Spleen (tissue), 11 donors: Measurements from ENCODE around the gene FYN. TPM values are rescaled to one million over a fixed set of nuclear protein-coding genes. Genes with fewer than 3 reads are reported as not detected.

Experiments used
- DNase-seq: peaks from one replicate; pipeline ENCODE4 v3.0.0-alpha.2; 2020
- H3K27ac ChIP-seq, 8 donors: fragments of 200-600 bp; sonication (generic) in 7 of 8; 1 replicate in 4 of 8; 2 replicates in 4 of 8; pipeline versions ENCODE4 v1.5.0 to v1.8.0; 2016 to 2021; ENCODE audit warnings: inconsistent platforms in 4 of 8, mild to moderate bottlenecking in 4 of 8, moderate library complexity in 1 of 8
- H3K27me3 ChIP-seq, 7 donors: fragments of 200-600 bp; sonication (generic) in 6 of 7; replicated peaks in 1 of 7; 1 replicate in 4 of 7; 2 replicates in 3 of 7; pipeline versions ENCODE4 v1.5.0 to v1.8.0; 2016 to 2021; ENCODE audit warnings: inconsistent platforms in 3 of 7, mild to moderate bottlenecking in 1 of 7
- H3K36me3 ChIP-seq, 6 donors: fragments of 200-600 bp; sonication (generic) in 5 of 6; 1 replicate in 4 of 6; 2 replicates in 2 of 6; pipeline versions ENCODE4 v1.5.0 to v1.8.0; 2016 to 2021; ENCODE audit warnings: inconsistent platforms in 2 of 6
- H3K4me1 ChIP-seq, 6 donors: fragments of 200-600 bp; sonication (generic) in 5 of 6; 1 replicate in 3 of 6; 2 replicates in 3 of 6; pipeline versions ENCODE4 v1.5.0 to v1.8.0; 2016 to 2021; ENCODE audit warnings: inconsistent platforms in 3 of 6
- H3K4me3 ChIP-seq, 8 donors: fragments of 200-600 bp; sonication (generic) in 7 of 8; 1 replicate in 4 of 8; 2 replicates in 4 of 8; pipeline versions ENCODE4 v1.5.0 to v1.8.0; 2016 to 2021; ENCODE audit warnings: inconsistent platforms in 4 of 8, mild to moderate bottlenecking in 4 of 8, moderate library complexity in 2 of 8
- H3K9me3 ChIP-seq, 8 donors: fragments of 200-600 bp; sonication (generic) in 7 of 8; 1 replicate in 4 of 8; 2 replicates in 4 of 8; pipeline versions ENCODE4 v1.5.0 to v1.8.0; 2016 to 2021; ENCODE audit warnings: inconsistent platforms in 4 of 8
- POLR2A ChIP-seq, 3 donors: fragments of 450-650 bp; IDR thresholded peaks; one replicate each; pipeline ENCODE4 v1.5.1; 2017; ENCODE audit warnings: antibody characterized with exemption in 3 of 3, mild to moderate bottlenecking in 1 of 3
- POLR2AphosphoS5 ChIP-seq, 3 donors: sonication (generic); formaldehyde crosslinking; IDR thresholded peaks; one replicate each; pipeline ENCODE4 v1.5.1; 2017; ENCODE audit warnings: antibody characterized with exemption in 3 of 3
- WGBS, 5 donors: extraction: QIAGEN DNeasy Blood & Tissue Kit in 3 of 5; methylation state at CpG; one replicate each; pipeline versions ENCODE4 v1.1.5 to v1.1.7; 2013 to 2018; 5-methylcytosine and 5-hydroxymethylcytosine counted together
- intact Hi-C: fragments of 100-400 bp; cut with DNase I; formaldehyde crosslinking; loops from one replicate; pipeline ENCODE4 v1.15.0; 2023; ENCODE audit warnings: low total_unique reads
- polyA plus RNA-seq, 3 donors: library from polyadenylated mRNA; stranded (reverse); fragments of 200-250 nt; gene quantifications; one replicate each; pipeline ENCODE4 v1.2.1, GENCODE V29; 2013
- total RNA-seq, 7 donors: library from RNA; depleted of rRNA in 3 of 7; stranded (reverse); fragments of >200 nt in 3 of 7; fragmentation: NEBNext Ultra II Directional in 4 of 7; extraction: Animal tissue kit (Norgen Biotek cat#: 25700) in 4 of 7; gene quantifications; one replicate each; pipeline versions ENCODE4 v1.1.0 to v1.2.1, GENCODE V29; 2016 to 2021
- TF ChIP-seq, protein P1 (sequence below), 11 experiments: fragments of 200-600 bp in 7 of 11; fragments of 450-650 bp in 4 of 11; sonication (generic) in 4 of 11; IDR thresholded peaks in 8 of 11; conservative IDR thresholded peaks in 3 of 11; 1 replicate in 7 of 11; 2 replicates in 4 of 11; pipeline versions ENCODE4 v1.4.0 to v1.8.0; 2016 to 2021; ENCODE audit warnings: antibody characterized with exemption in 11 of 11, inconsistent platforms in 4 of 11, mild to moderate bottlenecking in 1 of 11
- donor health status: healthy with polysubstance abuse.
- donor health status: DM: no; HTN: no; CAD: no; lungs with moderate emphysema.
- donor health status: DM: no; HTN: no; CAD: no.
- donor health status: Bipolar disorder and iron deficiency.
- donor health status: healthy.
- donor health status: DM: no; HTN: no; CAD: no.
- donor health status: DM: yes; HTN: yes; CAD: no.

Gene FYN
- total and polyA plus RNA-seq, 10 donors: 56.6 to 409 (median 205) TPM

- H3K4me1 ChIP-seq: peaks cover 0 to 39% (median 8%) of the 10 kb centered on the region in 6 donors
- no peak for DNase-seq
- no peaks in the 10 kb centered on the region for H3K9me3 ChIP-seq
- no peaks in the 10 kb centered on the region for H3K27me3 ChIP-seq
- TF ChIP-seq, protein P1, sequence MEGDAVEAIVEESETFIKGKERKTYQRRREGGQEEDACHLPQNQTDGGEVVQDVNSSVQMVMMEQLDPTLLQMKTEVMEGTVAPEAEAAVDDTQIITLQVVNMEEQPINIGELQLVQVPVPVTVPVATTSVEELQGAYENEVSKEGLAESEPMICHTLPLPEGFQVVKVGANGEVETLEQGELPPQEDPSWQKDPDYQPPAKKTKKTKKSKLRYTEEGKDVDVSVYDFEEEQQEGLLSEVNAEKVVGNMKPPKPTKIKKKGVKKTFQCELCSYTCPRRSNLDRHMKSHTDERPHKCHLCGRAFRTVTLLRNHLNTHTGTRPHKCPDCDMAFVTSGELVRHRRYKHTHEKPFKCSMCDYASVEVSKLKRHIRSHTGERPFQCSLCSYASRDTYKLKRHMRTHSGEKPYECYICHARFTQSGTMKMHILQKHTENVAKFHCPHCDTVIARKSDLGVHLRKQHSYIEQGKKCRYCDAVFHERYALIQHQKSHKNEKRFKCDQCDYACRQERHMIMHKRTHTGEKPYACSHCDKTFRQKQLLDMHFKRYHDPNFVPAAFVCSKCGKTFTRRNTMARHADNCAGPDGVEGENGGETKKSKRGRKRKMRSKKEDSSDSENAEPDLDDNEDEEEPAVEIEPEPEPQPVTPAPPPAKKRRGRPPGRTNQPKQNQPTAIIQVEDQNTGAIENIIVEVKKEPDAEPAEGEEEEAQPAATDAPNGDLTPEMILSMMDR (IDR thresholded peaks at IDR 0.05 in 8 of 11, conservative IDR thresholded peaks at IDR 0.05 in 3 of 11): no peak
- no peak for TF ChIP-seq POLR2AphosphoS5 (IDR thresholded peaks at IDR 0.05)
- intact Hi-C loops: no loop called here
- H3K4me3 ChIP-seq: no peak overlapping the region
- WGBS, 5 donors: 94 to 97% (median 95%) methylated on average over 3 of the region's 3 CpGs
- no peak overlapping the region for H3K27ac ChIP-seq
- peaks cover 0 to 69% (median 13%) of the 10 kb centered on the region in 6 donors for H3K36me3 ChIP-seq
Observed at GRCh38 chr6:111660531-111660930, 212.7 kb downstream of the FYN start.

DNA sequence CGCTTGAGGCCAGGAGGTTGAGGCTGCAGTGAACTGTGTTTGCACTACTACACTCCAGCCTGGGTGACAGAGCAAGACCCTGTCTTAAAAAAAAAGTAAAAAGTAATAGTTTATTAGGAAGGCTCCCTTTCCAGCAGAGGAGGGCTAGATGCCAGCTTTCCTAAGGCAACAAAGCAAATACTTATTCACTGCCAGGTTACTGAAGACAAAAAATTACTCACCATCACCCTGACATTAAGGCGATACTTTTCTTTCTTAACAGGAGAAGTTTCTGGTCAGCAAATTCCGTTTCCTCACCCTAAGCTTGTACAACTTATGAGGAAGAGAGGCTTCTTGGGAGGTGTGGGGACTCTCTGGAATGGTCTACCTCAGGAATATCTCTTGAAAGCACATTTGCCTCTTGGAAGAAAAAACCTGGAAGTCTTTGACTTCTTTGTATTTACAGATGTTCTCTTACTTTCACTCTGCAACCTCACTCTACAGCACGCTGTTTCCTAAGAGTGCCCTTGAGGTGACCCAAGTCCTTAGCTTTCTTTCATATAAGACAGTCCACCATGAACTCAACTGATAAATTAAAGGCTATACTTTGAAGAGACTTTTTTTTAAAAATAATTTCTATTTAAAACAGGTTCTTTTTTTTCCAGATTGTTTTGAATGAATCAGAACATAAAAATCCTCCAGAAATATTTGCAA, 214.6 kb downstream of the FYN start:
- Histone ChIP-seq H3K9me3 (no peaks in the 10 kb centered on the region), H3K27ac (no peak overlapping the region), H3K36me3 (peaks cover 0 to 50% (median 13%) of the 10 kb centered on the region in 6 donors), H3K4me3 (no peak overlapping the region), H3K27me3 (no peaks in the 10 kb centered on the region), H3K4me1 (peaks cover 0 to 29% (median 8%) of the 10 kb centered on the region in 6 donors)
- TF ChIP-seq POLR2AphosphoS5 (IDR thresholded peaks at IDR 0.05): no peak
- no peak for TF ChIP-seq POLR2A (IDR thresholded peaks at IDR 0.05)
- TF ChIP-seq, protein P1 (IDR thresholded peaks at IDR 0.05 in 8 of 11, conservative IDR thresholded peaks at IDR 0.05 in 3 of 11): no peak
- 82 to 95% (median 92%) methylated on average over 4 of the region's 4 CpGs for WGBS, 5 donors
- DNase-seq: no peak
- intact Hi-C loops: no loop called here

DNA sequence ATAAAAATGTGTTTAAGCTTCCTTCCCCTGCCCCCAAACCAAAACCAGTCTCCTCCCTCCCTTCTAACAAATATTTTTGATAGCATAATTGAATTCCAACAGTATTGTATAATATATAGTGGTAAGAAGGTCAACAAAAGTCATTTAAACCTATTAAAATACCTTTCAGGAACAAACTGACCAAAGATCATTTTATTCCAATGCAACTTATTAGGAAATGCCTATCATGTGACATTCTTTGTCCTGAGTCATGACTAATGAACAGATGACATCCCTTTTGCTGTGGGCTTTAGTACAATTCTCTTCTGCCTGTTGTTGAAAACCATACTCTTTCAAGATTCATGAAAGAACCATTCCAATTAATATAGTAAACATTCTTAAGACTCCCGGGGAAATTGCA, 216.1 kb downstream of the FYN start:
- H3K27ac ChIP-seq: no peak overlapping the region
- no peaks in the 10 kb centered on the region for H3K9me3 ChIP-seq
- intact Hi-C loops: no loop called here
- H3K4me1 ChIP-seq: peaks cover 0 to 14% (median under 1%) of the 10 kb centered on the region in 6 donors
- no peak for DNase-seq
- H3K4me3 ChIP-seq: no peak overlapping the region
- H3K27me3 ChIP-seq: no peaks in the 10 kb centered on the region
- H3K36me3 ChIP-seq: peaks cover 0 to 36% (median 11%) of the 10 kb centered on the region in 6 donors
- TF ChIP-seq POLR2A (IDR thresholded peaks at IDR 0.05): no peak
- TF ChIP-seq, protein P1 (IDR thresholded peaks at IDR 0.05 in 8 of 11, conservative IDR thresholded peaks at IDR 0.05 in 3 of 11): no peak
- no peak for TF ChIP-seq POLR2AphosphoS5 (IDR thresholded peaks at IDR 0.05)
- 67 to 85% (median 76%) methylated on average over 1 of the region's 1 CpG for WGBS, 5 donors

DNA sequence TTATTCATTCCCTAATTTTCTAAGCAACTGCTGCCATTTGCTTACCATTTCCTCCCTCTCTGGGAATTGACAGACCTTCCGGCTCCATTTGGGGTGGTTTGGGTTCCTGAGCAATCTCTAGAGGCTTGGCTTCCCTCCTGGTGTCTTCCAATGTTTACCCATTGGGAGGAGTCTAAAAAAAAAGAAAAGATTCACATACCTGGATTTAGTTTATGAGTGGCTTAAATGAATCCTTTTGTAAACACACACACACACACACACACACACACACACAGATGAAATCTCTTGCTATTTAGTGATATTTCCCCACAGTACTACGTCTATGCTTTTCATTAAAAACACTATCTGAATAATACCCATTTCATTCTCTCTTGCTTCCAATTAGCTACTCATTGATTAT, 219.3 kb downstream of the FYN start:
- WGBS, 5 donors: 82 to 97% (median 88%) methylated on average over 2 of the region's 2 CpGs
- Histone ChIP-seq H3K27me3 (no peaks in the 10 kb centered on the region), H3K9me3 (no peaks in the 10 kb centered on the region), H3K4me3 (no peak overlapping the region), H3K4me1 (peaks cover 0 to 9% (median 0%) of the 10 kb centered on the region in 6 donors), H3K36me3 (peaks cover 0 to 5% (median 0%) of the 10 kb centered on the region in 6 donors), H3K27ac (no peak overlapping the region)
- TF ChIP-seq POLR2A (IDR thresholded peaks at IDR 0.05) (no peak), POLR2AphosphoS5 (IDR thresholded peaks at IDR 0.05) (no peak)
- TF ChIP-seq, protein P1 (IDR thresholded peaks at IDR 0.05 in 8 of 11, conservative IDR thresholded peaks at IDR 0.05 in 3 of 11): no peak
- DNase-seq: no peak
- intact Hi-C loops: no loop called here
